Mucosa of descending colon (tissue), 3 donors: ENCODE results near the gene IMMP2L. TPM values are rescaled to one million over a fixed set of nuclear protein-coding genes. Genes with fewer than 3 reads are reported as not detected.

Experiments
- ATAC-seq: fragments of 200-7000 bp; cut with Tn5 transposase; one replicate; pipeline ENCODE4 v1.9.1; 2020; ENCODE audit warnings: mild to moderate bottlenecking, moderate library complexity
- DNase-seq, 3 donors: peaks; one replicate each; pipeline ENCODE4 v3.0.0-alpha.2; 2020
- H3K36me3 ChIP-seq: fragments of 200-600 bp; one replicate; pipeline ENCODE4 v1.8.0; 2021; ENCODE audit warnings: low read depth, mild to moderate bottlenecking
- H3K4me1 ChIP-seq: fragments of 200-600 bp; one replicate; pipeline ENCODE4 v1.8.0; 2021; ENCODE audit warnings: low read depth, mild to moderate bottlenecking
- H3K4me3 ChIP-seq: fragments of 200-600 bp; one replicate; pipeline ENCODE4 v1.8.0; 2021; ENCODE audit warnings: mild to moderate bottlenecking
- H3K9me3 ChIP-seq: fragments of 200-600 bp; one replicate; pipeline ENCODE4 v1.8.0; 2021; ENCODE audit warnings: mild to moderate bottlenecking
- CTCF ChIP-seq: fragments of 200-600 bp; IDR thresholded peaks from one replicate; pipeline ENCODE4 v1.8.0; 2022; ENCODE audit warnings: antibody characterized with exemption, mild to moderate bottlenecking
- intact Hi-C, 2 donors: fragments of 100-400 bp; cut with DNase I in 1 of 2; cut with micrococcal nuclease in 1 of 2; formaldehyde crosslinking; loops; one replicate each; pipeline versions ENCODE4 v1.11.0 to v1.11.1; 2022; cut with DNase I, micrococcal nuclease
- total RNA-seq, 3 donors: library from RNA; stranded (reverse); fragmentation: NEBNext Ultra II Directional in 2 of 3; extraction: Animal tissue kit (Norgen Biotek cat#: 25700) in 2 of 3; gene quantifications; one replicate each; pipeline versions ENCODE4 v1.2.1 to v1.2.4, GENCODE V29; 2021 to 2023
- donor health status: DM: no; HTN: no; CAD: no; lungs with moderate emphysema.
- donor health status: DM: no; HTN: no; CAD: no.
- donor health status: DM: no; HTN: yes; CAD: no.

IMMP2L gene
- total RNA-seq, 3 donors from 2014 or later, result 12.1 to 20.7 (median 17.7) TPM

DNA sequence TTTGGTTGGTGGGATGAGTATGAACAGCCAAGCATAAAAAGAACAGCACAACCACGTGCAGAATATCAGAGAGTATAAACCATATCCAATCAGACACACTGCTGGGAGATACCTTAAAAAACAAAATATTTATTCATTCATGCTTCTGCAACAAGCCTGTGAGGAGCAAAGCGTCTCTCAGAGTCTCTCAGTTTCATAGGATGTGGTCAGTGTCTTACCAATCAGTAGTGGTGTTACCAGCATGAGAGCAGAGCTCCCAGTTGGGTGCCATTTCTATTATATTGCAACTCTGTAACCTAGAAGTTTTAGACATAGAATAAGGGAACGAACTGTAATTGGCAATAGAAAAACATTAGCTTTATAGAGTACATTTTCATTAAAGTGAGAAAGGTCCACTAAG lies 917.2 kb downstream of the IMMP2L start:
- Histone ChIP-seq H3K4me3 (no peak overlapping the region), H3K9me3 (no peaks in the 10 kb centered on the region), H3K4me1 (no peaks in the 10 kb centered on the region), H3K36me3 (no peaks in the 10 kb centered on the region)
- DNase-seq, result no peak
- no peak for TF ChIP-seq CTCF
- ATAC-seq, result no peak
- intact Hi-C loops, result no loop called here

- no peaks in the 10 kb centered on the region for H3K9me3 ChIP-seq
- intact Hi-C loops, result no loop called here
Observed at GRCh38 chr7:110637252-110637651, 925.0 kb downstream of the IMMP2L start.

DNA sequence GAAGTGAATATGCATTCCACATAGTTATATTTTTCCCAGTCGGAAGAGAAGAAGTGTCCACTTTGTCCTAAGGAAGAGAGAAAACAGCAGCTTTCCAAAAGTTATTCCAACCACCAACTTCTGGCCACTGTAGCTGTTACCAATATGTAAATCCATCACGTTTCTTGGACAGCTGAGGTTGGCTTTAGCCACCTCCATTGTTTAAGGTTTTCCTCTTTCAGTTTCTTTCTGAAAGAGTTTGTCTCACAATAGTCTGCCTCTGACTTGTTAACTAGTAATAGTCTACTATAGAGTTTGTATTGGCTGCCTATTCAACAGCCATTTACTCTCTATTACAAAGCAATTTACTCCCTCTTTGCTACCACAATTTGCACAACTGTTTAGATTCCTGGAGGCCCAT lies 929.0 kb downstream of the IMMP2L start:
- intact Hi-C loops, result no loop called here
- Histone ChIP-seq H3K36me3 (no peaks in the 10 kb centered on the region), H3K4me3 (no peak overlapping the region), H3K9me3 (no peaks in the 10 kb centered on the region), H3K4me1 (no peaks in the 10 kb centered on the region)
- TF ChIP-seq CTCF, result no peak
- DNase-seq (no peak), ATAC-seq (no peak)

More at GRCh38 chr7:110637252-110637651, 925.0 kb downstream of the IMMP2L start:
- Histone ChIP-seq H3K36me3 (no peaks in the 10 kb centered on the region), H3K4me1 (no peaks in the 10 kb centered on the region), H3K4me3 (no peak overlapping the region)
- TF ChIP-seq CTCF, result no peak
- ATAC-seq (no peak), DNase-seq (no peak)

GRCh38 chr7:110626414-110626813 lies 935.9 kb downstream of the IMMP2L start:
- Histone ChIP-seq H3K36me3 (no peaks in the 10 kb centered on the region), H3K4me1 (no peaks in the 10 kb centered on the region), H3K9me3 (no peaks in the 10 kb centered on the region), H3K4me3 (no peak overlapping the region)
- TF ChIP-seq CTCF, result no peak
- intact Hi-C loops, result no loop called here
- DNase-seq (no peak), ATAC-seq (no peak)

DNA sequence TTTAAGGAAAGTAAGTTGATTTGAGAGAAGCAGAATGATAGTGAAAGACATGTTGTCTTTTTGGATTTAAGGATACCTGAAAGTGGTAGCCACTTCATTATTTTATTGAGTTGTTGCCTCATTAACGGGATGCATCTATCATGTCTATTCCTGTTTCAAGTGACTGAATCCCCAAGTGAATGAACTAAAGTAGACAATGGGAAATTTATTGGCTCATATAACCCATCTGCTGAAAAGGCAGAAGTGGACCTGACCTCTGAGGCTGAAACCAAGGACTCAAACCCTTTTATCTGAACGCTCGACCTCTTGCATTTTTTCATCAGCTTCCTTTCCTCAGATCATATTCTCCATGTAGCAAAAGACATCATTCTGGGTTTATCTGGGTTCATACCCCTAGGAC lies 937.0 kb downstream of the IMMP2L start:
- no peak for ATAC-seq
- intact Hi-C loops, result no loop called here

More for the DNA sequence above, 937.0 kb downstream of the IMMP2L start:
- Histone ChIP-seq H3K9me3 (no peaks in the 10 kb centered on the region), H3K36me3 (no peaks in the 10 kb centered on the region), H3K4me3 (no peak overlapping the region), H3K4me1 (no peaks in the 10 kb centered on the region)
- no peak for DNase-seq
- no peak for TF ChIP-seq CTCF
